ENCODE measurements around the gene SGIP1. TPM values are rescaled to one million over a fixed set of nuclear protein-coding genes. Genes with fewer than 3 reads are reported as not detected.

The SGIP1 gene
- total RNA-seq, 1 donor from 2014 or later = 4.2 TPM

DNA sequence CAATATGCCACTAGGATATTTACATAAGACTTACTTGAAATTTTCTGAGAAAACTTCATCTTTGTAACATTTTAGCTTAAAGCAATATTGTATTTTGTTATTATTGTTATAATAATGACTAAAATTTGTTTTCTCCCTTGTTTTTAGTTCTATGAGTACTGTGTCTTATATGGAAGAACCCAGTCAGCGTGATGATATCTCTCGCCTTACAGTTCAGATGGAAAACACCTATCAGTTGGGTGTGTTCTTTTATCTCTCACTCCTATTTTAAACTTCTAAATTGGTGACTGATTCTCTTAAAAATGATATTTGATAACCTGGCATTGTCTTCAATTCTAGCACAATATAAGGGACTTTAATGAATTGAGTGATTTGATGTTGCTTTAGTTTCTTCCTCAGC is 236.3 kb downstream of the SGIP1 start:
- Histone ChIP-seq H3K9me3 (ENCODE audit: low read depth) (no peaks in the 10 kb centered on the region), H3K4me1 (peaks cover 12% of the 10 kb centered on the region), H3F3A (ENCODE audit: low read depth) (no peaks in the 10 kb centered on the region), H2AFZ (replicated peaks) (no peak overlapping the region), H3K36me3 (no peaks in the 10 kb centered on the region), H3K27ac (no peak overlapping the region), H3K4me2 (no peak overlapping the region), H3K79me2 (ENCODE audit: low read depth) (no peaks in the 10 kb centered on the region), H3K9ac (no peak overlapping the region), H3K4me3 (no peak overlapping the region), H4K20me1 (ENCODE audit: low read depth) (no peaks in the 10 kb centered on the region), H3K27me3 (no peaks in the 10 kb centered on the region)
- no peak for DNase-seq (ENCODE audit: low spot score)
- Mint-ChIP-seq H3K4me3 (no peak overlapping the region), H3K9me3 (no peaks in the 10 kb centered on the region), H3K27me3 (ENCODE audit: insufficient read depth, low read depth) (peaks cover 3% of the 10 kb centered on the region), H3K4me1 (peaks cover 33% of the 10 kb centered on the region), H3K27ac (no peak overlapping the region), H3K36me3 (no peaks in the 10 kb centered on the region)
- TF ChIP-seq CTCF (IDR thresholded peaks at IDR 0.05) (no peak), EZH2 (IDR thresholded peaks at IDR 0.05) (no peak), EZH2phosphoT487 (IDR thresholded peaks at IDR 0.05) (no peak)

DNA sequence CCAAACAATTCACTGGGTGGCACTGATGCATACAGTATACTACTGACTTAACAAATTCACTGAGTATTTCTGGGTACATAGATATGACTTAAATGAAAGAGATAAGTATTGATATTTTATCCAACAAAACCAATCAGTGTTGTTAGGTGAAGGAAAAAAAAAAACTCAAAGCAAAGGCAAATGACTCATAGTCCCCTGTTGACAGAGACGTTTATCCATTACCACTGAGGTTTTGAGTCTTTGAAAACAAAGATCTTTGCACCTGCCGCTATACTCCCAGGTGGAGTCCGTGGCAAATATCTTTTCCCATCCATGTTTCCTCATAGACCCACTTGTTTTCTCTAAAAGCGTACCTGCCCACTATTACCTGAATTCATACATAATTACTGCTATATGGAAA is 236.7 kb downstream of the SGIP1 start:
- no peak overlapping the region for H3K4me3 Mint-ChIP-seq
- peaks cover 12% of the 10 kb centered on the region for H3K4me1 ChIP-seq
- no peak overlapping the region for H3K27ac Mint-ChIP-seq
- no peak overlapping the region for H3K4me2 ChIP-seq
- no peaks in the 10 kb centered on the region for H3K9me3 Mint-ChIP-seq
- no peaks in the 10 kb centered on the region for H3K9me3 ChIP-seq (ENCODE audit: low read depth)
- no peaks in the 10 kb centered on the region for H4K20me1 ChIP-seq (ENCODE audit: low read depth)
- no peak overlapping the region for H3K9ac ChIP-seq
- peaks cover 33% of the 10 kb centered on the region for H3K4me1 Mint-ChIP-seq
- H3K36me3 ChIP-seq = no peaks in the 10 kb centered on the region
- no peaks in the 10 kb centered on the region for H3F3A ChIP-seq (ENCODE audit: low read depth)
- H3K4me3 ChIP-seq = no peak overlapping the region
- no peaks in the 10 kb centered on the region for H3K36me3 Mint-ChIP-seq
- no peak overlapping the region for H3K27ac ChIP-seq
- H2AFZ ChIP-seq (replicated peaks) = no peak overlapping the region
- TF ChIP-seq EZH2phosphoT487 (IDR thresholded peaks at IDR 0.05) = no peak
- no peak for TF ChIP-seq CTCF (IDR thresholded peaks at IDR 0.05)
- no peak for TF ChIP-seq EZH2 (IDR thresholded peaks at IDR 0.05)
- DNase-seq (ENCODE audit: low spot score) = no peak
- H3K27me3 ChIP-seq = no peaks in the 10 kb centered on the region
- H3K27me3 Mint-ChIP-seq (ENCODE audit: insufficient read depth, low read depth) = peaks cover 3% of the 10 kb centered on the region
- H3K79me2 ChIP-seq (ENCODE audit: low read depth) = no peaks in the 10 kb centered on the region

DNA sequence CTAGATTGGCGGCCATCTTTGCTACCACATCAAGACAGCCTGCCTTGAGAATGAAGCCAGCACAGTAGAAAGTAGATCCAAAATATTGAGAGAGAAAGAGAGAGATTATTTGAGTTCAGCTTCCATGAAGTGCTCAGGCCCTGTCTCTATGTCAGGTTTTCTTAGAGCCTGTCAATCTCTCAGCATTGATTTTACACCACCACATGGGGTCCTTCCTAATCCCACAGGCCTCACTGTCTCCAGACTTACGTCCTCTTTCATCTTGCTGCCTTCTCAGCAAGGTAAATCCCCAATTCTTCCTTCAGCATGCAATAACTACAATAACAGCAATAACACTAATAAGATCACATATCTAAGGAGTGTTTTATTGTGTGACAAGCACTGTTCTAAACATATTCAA is 239.3 kb downstream of the SGIP1 start:
- Histone ChIP-seq H3K4me2 (no peak overlapping the region), H2AFZ (replicated peaks) (no peak overlapping the region), H3K27ac (no peak overlapping the region), H3K4me1 (peaks cover 12% of the 10 kb centered on the region), H4K20me1 (ENCODE audit: low read depth) (no peaks in the 10 kb centered on the region), H3K79me2 (ENCODE audit: low read depth) (no peaks in the 10 kb centered on the region), H3K4me3 (no peak overlapping the region), H3K9me3 (ENCODE audit: low read depth) (no peaks in the 10 kb centered on the region), H3K27me3 (no peaks in the 10 kb centered on the region), H3K36me3 (no peaks in the 10 kb centered on the region), H3K9ac (no peak overlapping the region), H3F3A (ENCODE audit: low read depth) (no peaks in the 10 kb centered on the region)
- peak; percentile 52 for DNase-seq (ENCODE audit: low spot score)
- H3K27ac Mint-ChIP-seq = no peak overlapping the region
- H3K4me3 Mint-ChIP-seq = no peak overlapping the region
- H3K9me3 Mint-ChIP-seq = no peaks in the 10 kb centered on the region
- no peaks in the 10 kb centered on the region for H3K27me3 Mint-ChIP-seq (ENCODE audit: insufficient read depth, low read depth)
- peaks cover 33% of the 10 kb centered on the region for H3K4me1 Mint-ChIP-seq
- no peaks in the 10 kb centered on the region for H3K36me3 Mint-ChIP-seq
- TF ChIP-seq EZH2phosphoT487 (IDR thresholded peaks at IDR 0.05) (no peak), CTCF (IDR thresholded peaks at IDR 0.05) (no peak), EZH2 (IDR thresholded peaks at IDR 0.05) (no peak)

Data from neural progenitor cell (in vitro differentiated cells).